GM23338 (cell line): Measurements from ENCODE around the gene ROCK2.

ENCODE experiments used
- EZH2 ChIP-seq: fragments of 200-600 bp; sonication (generic); IDR thresholded peaks from one replicate; pipeline ENCODE4 v1.8.0; 2017; ENCODE audit warnings: antibody characterized with exemption, mild to moderate bottlenecking, low read depth; ENCODE audit not compliant: unreplicated experiment
- EZH2phosphoT487 ChIP-seq: fragments of 200-600 bp; sonication (generic); IDR thresholded peaks from one replicate; pipeline ENCODE4 v1.8.1; 2018; ENCODE audit warnings: antibody characterized with exemption; ENCODE audit not compliant: unreplicated experiment
- POLR2AphosphoS5 ChIP-seq: IDR thresholded peaks from 2 replicates; pipeline ENCODE4 v1.6.1; 2016; ENCODE audit warnings: antibody characterized with exemption, low read depth
- TF ChIP-seq, protein P1 (sequence below), 2 experiments: fragments of 200-600 bp in 1 of 2; sonication (generic) in 1 of 2; conservative IDR thresholded peaks; 2 replicates each; pipeline versions ENCODE4 v1.5.1 to v1.6.1; 2016 to 2017; ENCODE audit warnings: antibody characterized with exemption in 2 of 2, low read depth in 2 of 2, mild to moderate bottlenecking in 2 of 2, moderate library complexity in 1 of 2

DNA sequence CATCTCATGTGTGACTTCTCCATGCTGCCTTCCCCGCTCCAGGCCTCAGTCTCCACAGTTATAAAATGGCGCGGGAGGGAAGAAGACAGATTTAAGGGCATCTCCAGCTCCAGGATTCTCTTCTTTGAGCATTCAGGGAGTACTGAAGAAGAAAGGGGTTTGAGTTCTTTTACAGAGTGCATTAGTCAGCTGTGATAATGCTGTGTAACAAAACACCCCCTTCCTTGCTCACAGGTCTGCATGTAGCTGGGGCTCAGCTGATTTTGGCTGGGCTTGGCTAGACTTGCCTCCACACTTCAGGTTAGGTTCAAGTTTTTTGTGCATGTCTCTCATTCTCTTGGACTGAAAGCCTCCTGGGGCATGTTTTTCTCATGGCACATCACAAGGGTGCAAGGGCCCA, 197.2 kb downstream of the ROCK2 start:
- TF ChIP-seq EZH2 (no peak), POLR2AphosphoS5 (no peak), EZH2phosphoT487 (no peak)
- TF ChIP-seq, protein P1, sequence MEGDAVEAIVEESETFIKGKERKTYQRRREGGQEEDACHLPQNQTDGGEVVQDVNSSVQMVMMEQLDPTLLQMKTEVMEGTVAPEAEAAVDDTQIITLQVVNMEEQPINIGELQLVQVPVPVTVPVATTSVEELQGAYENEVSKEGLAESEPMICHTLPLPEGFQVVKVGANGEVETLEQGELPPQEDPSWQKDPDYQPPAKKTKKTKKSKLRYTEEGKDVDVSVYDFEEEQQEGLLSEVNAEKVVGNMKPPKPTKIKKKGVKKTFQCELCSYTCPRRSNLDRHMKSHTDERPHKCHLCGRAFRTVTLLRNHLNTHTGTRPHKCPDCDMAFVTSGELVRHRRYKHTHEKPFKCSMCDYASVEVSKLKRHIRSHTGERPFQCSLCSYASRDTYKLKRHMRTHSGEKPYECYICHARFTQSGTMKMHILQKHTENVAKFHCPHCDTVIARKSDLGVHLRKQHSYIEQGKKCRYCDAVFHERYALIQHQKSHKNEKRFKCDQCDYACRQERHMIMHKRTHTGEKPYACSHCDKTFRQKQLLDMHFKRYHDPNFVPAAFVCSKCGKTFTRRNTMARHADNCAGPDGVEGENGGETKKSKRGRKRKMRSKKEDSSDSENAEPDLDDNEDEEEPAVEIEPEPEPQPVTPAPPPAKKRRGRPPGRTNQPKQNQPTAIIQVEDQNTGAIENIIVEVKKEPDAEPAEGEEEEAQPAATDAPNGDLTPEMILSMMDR (conservative IDR thresholded peaks at IDR 0.05; ENCODE audit: low read depth in 2 of 2), result no peak
